Ammon's horn (tissue), 1 donor: Measurements from ENCODE around the gene TAS1R2.
"Not testable (repeated sequence)": the region's sequence is repeated elsewhere in the genome, so short reads cannot be mapped to it uniquely, and the experiment has no call there.

Experiments
- DNase-seq: peaks from one replicate; pipeline ENCODE4 v3.0.0-alpha.2; 2016; ENCODE audit warnings: low spot score

The TAS1R2 gene

DNA sequence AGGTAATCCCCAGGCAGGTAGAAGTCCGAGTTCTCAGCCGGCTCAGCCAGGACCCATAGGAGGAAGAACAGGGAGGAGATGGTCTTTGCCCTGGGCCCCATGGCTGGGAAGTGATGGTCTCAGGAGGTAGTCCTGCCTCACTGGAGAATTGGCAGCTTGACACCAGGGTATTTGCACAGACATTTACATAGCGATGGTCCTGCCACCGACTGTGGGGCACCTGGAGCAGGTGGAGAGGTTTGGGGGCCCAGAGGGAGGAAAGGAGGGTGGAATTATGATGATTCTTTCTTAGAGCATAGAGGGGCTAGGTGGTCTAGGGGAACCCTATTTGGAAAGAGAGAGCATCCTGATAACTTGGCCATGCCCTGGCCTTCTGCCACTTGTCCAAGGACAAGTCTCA, at the start of gene TAS1R2:
TSS of gene TAS1R2 (minus strand) at position 101 of the 400 bp plus-strand sequence. CDS start at position 101, 0 bp downstream.
- no peak for DNase-seq

DNA sequence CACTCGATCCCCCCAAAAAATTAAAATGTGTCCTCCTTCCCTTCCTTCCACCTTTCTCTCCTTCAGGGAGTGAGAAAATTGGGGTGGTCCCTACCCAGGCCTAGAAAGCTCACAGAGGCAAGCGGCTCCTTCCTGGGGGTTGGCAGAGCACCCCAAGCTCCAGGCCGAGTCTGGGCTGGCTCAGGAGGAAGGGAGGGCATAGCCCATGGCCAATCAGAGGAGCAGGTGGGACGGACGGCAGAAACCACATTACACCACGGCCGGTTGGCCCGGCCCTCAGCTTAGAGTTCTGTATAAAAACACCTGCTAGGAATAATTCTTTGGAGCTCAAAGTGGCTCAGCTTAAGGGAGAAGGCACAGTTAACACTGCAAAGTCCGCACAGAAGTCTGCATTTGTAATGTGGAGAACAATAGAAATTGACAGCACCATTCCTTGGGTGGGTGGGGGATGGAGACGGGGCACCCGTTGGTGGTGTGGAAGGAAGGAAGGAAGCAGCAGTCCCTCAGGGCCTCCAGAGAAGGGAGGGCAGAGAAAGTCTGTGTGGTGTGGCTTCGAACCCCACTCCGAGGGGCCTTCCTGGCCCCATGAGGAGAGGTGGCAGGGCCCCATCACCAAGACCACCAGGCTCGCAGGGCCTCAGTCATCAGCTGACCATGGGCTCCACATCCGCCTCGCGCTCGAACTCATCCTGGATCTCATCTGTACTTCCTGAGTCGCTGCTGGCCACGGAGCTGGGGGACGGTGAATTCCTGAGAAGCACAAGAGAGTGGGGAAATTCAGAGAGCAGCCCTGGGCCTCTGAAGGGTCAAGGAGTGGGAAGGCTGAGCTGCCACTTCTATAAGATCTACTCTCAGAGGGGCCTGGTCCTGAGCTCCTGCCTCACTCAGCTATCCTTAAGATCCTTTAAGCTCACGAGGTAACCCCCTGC, 48.7 kb upstream of the TAS1R2 start:
- DNase-seq = peak; percentile 59

DNA sequence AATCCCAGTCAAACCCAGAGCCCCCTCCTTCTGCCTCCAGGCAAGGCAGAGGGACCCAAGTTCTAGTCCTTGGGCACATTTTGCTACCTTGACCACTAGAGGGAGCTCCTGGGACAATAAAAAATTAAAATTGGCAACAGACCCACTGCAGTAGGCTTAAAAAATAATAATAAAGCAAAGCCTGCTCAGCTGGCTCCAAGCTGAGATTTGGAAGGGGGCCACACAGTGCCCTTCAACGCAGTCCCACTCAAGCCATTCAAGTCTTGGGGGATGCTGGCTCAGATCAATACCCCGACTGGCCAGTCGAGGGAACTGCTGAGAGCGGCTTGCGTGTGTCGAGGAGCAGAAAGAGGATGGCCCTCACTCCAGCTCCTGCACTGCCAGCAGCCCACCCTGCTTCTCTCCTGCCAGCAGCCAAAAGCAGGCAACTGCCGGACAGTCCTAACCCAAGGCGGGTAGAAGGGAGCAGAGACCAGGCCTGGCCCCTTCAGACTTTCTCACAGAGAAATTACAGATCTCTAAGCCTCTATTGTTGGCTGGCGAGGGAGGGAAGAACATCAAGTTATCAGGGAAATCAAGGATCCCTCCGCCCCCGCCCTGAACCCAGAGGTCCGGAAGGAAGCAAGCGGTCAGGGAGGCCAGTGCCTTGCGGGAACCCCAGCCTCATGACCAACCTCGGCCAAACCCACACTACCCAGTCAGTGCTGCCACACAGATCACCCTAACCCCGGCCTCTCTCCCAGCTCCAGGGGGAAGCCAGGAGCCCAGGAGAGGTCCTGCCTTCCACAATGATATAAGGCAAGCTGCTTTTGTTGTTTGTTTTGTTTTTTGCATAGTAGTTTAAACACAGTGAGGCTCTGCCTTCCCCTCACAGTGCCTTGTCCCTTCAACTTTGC, 47.8 kb upstream of the TAS1R2 start:
- peak; percentile 83 for DNase-seq

GRCh38 chr1:18903291-18903756, 43.9 kb upstream of the TAS1R2 start:
- DNase-seq = no peak

- peak; percentile 99 for DNase-seq
These were observed 43.2 kb upstream of the TAS1R2 start, which contains the start of gene ALDH4A1 for GRCh38 chr1:18902523-18903290. ALDH4A1 (minus strand) TSS chr1:18902555; CDS start chr1:18902523, 32 bp downstream.

DNA sequence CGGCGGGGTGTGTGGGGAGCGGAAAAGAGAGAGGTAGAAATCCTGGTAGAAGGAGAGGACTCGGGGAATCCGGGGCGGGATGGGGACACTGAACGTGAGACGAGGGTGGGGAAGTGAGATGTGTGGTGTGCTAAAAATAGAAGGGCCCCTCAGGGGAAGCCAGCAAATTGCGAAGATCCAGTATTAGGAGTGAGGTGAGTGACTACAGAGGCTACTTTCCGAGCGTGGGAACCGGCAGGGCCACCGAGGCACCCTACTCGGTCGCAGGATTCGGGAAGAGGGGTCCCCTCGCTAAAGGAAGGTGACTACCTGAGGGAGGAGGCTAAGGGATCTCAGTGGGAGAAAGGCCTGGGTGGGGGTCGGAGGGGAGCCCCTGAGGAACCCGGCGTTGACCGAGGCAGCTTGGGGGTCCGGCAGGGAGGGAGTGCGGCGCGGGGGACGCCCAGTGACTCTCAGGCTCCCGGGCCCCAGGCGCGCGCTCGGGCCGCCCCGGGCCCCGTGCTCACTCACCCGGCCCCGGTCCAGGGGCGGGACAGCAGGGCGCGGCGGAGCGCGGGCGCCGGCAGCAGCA, 42.6 kb upstream of the TAS1R2 start:
- no peak for DNase-seq

DNA sequence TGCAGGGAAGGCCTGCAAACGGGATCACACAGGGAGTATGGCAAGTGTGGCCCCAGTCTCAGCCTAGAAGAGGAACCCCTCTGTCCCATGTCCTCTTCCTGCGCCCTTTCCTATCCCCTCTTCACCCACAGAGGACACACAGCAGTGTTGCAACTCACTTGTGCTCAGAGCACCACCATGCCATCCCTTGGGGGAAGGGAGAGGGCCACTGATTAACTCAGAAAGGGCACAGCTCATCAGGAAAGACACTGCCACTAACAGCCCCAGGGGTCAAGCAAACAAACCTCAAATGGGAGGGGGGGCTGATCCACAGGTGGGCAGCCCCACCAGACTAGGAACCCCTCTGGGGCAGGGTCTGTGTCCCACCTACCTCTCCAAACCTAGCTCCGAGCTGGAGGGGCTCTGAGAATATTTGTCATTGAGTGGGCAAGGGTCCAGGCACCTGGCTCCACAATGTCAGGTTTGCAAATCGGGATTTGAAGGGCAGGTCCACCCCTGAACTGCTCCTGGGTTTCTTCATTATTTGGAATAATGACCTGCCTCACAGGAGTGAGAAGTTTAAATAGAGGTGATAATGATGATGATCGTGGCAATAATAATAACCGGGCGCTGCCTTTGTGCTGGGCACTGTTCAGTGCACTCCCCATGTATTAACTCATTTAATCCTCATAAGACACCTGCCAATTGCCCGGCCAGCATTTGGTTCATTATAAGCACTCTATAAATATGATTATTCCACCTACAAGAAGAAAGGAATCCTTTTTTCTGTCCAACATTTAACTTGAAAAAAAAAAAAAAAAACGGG, 41.9 kb upstream of the TAS1R2 start:
- no peak for DNase-seq

DNA sequence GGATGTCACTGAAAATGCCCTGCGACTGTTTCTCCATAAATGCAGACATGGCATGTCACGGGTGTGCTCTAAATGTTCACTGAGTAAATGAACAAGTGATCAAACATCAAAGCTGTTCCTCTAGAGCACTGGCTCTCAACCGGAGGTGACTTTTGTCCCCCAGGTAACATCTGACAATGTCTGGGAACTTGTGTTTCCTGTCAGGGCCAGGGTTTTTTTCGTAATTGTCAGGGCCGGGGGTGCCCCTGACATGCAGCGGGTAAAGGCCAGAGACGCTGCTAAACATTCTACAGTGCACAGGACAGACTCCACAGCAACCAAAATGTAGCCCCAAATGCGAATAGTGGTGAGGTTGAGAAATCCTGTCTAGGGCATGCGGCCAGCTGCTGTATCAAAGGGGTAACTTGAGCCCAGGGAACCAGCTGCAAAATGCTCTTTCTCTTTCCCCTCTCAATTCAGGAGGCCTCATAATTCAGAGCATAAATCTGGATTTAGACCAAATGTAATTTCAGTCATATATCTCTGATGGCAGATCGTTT, 40.9 kb upstream of the TAS1R2 start:
- no peak for DNase-seq

- DNase-seq = no peak
These were observed 40.0 kb upstream of the TAS1R2 start for GRCh38 chr1:18899363-18900049.

- no peak for DNase-seq
These were observed 39.1 kb upstream of the TAS1R2 start for GRCh38 chr1:18898567-18898966.

DNA sequence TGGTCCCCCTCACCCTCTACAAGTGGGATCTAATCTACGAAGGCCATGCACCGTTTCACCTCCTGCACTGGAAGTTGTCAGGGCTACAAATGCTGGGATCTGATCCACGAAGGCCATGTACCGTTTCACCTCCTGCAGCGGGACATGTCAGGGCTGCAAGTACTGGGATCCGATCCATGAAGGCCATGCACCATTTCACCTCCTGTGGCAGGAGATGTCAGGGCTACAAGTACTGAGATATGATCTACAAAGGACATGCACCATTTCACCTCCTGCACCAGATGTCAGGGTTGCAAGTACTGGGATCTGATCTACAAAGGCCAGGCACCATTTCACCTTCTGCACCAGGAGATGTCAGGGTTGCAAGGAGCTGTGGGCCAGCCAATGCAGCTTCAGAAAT, 35.9 kb upstream of the TAS1R2 start:
- DNase-seq = no peak

DNA sequence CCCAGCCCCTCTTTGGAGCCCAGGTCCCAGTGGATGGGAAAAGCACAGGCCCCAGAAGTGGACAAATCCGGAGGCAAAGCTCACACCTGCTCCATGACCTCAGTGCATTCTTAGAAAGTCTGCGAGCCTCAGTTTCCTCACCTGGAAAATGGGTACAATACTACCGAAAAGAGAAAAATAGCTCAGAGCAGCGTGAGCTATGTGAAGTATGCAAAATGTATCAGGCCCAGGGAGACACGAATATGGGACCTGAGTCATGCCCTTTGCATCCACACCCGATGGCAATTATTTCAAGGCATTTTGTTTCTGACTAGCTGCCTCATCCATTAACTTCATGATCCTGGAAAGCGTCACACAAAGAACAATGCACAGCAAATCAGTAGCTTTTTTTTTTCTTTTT, 33.7 kb upstream of the TAS1R2 start:
- no peak for DNase-seq

DNA sequence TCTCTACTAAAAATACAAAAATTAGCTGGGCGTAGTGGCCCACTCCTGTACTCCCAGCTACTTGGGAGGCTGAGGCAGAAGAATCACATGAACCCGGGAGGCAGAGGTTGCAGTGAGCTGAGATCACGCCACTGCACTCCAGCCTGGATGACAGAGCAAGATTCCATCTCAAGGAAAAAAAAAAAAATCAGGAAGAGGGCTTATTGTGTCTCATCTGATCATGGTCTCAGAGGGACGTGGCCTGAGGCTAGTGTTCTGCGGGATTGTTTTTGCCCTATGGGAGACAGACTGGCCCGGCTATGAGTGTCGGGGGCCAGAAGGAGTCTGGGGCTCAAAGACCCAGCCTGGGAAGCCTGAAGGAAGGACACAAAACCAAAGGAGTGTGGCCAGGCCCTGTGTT, 32.4 kb upstream of the TAS1R2 start:
- DNase-seq = not testable (repeated sequence)

DNA sequence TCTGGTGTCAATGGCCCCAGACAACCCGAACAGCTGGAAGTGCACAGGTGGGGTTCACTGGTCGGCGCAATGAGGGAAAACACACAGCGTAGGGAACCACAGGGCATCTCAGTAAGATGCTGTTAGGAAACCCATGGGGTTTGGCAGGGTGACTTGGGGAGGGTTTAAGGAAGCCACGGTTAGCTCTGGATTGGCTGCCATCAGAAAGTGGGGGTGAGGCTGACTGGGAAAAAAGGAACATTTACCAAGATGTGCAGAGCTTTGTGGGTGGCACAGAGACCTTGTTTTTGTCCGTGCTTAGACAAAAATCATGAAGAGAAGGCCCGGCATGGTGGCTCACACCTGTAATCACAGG, 31.9 kb upstream of the TAS1R2 start:
- DNase-seq = no peak

DNA sequence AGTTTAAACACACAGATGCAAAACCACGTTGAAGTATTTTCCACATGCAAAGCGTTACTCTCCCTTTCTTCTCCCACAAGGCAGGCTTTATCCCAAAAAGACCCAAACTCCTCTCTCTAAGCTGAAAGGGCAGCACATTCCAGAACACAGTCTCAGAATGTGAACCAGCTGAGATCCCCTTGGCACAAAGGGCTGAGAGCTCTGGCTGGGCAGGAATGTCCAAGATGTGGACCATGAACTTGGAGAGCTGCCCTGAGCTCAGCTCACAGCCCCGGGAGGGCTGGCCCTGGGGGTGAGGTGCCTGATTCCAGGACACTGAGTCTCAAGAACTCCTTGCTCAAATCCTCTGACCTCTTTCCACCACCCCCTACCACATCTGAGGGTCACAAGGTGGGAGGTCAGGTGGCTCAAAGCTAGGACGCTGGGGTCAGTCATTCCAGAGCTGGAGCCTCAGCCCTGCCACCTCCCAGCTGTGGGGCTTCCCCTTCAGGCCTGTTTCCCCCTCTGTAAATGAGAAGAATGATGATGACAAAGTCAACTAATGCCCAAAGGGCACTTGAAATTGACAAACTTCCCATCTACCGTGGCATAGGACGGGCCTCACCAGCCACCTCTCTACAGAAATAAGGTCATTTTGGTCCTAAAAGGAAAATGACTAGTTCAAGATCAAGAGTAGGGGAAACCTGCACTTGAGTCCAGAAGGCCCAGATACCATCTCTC, 31.4 kb upstream of the TAS1R2 start:
- peak; percentile 62 for DNase-seq

- DNase-seq = no peak
These were observed 26.5 kb upstream of the TAS1R2 start for GRCh38 chr1:18886003-18886335.

- no peak for DNase-seq
These were observed 26.0 kb upstream of the TAS1R2 start for GRCh38 chr1:18885311-18886002.

GRCh38 chr1:18884727-18885126, 25.3 kb upstream of the TAS1R2 start:
- no peak for DNase-seq

- DNase-seq = no peak
These were observed 24.9 kb upstream of the TAS1R2 start for GRCh38 chr1:18884419-18884717.
